ENCODE data around the gene TP53I13. TPM values are rescaled to one million over a fixed set of nuclear protein-coding genes. Genes with fewer than 3 reads are reported as not detected.
A peak's percentile ranks its signal among the peaks of the same experiment; 100 is the strongest.

TP53I13 gene
- total and polyA plus RNA-seq, 2 of the 13 experiments (the other 11 are each of a cell fraction or from before 2014, with no cell fraction given): 16.9 to 25.7 TPM

GRCh38 chr17:29617481-29618271 lies 49.2 kb downstream of the TP53I13 start (continued):
- TF ChIP-seq, protein P1, sequence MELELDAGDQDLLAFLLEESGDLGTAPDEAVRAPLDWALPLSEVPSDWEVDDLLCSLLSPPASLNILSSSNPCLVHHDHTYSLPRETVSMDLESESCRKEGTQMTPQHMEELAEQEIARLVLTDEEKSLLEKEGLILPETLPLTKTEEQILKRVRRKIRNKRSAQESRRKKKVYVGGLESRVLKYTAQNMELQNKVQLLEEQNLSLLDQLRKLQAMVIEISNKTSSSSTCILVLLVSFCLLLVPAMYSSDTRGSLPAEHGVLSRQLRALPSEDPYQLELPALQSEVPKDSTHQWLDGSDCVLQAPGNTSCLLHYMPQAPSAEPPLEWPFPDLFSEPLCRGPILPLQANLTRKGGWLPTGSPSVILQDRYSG (CRISPR knock-in tag; IDR thresholded peaks at IDR 0.05): 0 out of 2 replicates have a peak, but pooled peaks have one; percentile 45
- TF ChIP-seq ELF4 (CRISPR knock-in tag; IDR thresholded peaks at IDR 0.05; ENCODE audit: borderline replicate concordance): no peak
- no peak for TF ChIP-seq ZC3H4 (CRISPR knock-in tag; IDR thresholded peaks at IDR 0.05; ENCODE audit: borderline replicate concordance)
- TF ChIP-seq, protein P2, sequence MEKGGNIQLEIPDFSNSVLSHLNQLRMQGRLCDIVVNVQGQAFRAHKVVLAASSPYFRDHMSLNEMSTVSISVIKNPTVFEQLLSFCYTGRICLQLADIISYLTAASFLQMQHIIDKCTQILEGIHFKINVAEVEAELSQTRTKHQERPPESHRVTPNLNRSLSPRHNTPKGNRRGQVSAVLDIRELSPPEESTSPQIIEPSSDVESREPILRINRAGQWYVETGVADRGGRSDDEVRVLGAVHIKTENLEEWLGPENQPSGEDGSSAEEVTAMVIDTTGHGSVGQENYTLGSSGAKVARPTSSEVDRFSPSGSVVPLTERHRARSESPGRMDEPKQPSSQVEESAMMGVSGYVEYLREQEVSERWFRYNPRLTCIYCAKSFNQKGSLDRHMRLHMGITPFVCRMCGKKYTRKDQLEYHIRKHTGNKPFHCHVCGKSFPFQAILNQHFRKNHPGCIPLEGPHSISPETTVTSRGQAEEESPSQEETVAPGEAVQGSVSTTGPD (CRISPR knock-in tag; IDR thresholded peaks at IDR 0.05): no peak
- TF ChIP-seq KDM5B (CRISPR knock-in tag; IDR thresholded peaks at IDR 0.05; ENCODE audit: borderline replicate concordance): peak; percentile 40; the same call in 1 of the 2 replicates
- no peak for TF ChIP-seq ZNF549 (CRISPR knock-in tag; IDR thresholded peaks at IDR 0.05)
- TF ChIP-seq SNAPC2 (CRISPR knock-in tag; IDR thresholded peaks at IDR 0.05): no peak
- TF ChIP-seq AHR (CRISPR knock-in tag; IDR thresholded peaks at IDR 0.05): no peak
- no peak for TF ChIP-seq ZMAT3 (CRISPR knock-in tag; conservative IDR thresholded peaks at IDR 0.05)
- no peak for TF ChIP-seq ZNF30 (CRISPR knock-in tag; IDR thresholded peaks at IDR 0.05)
- TF ChIP-seq ZKSCAN5 (CRISPR knock-in tag; IDR thresholded peaks at IDR 0.05): no peak
- no peak for TF ChIP-seq ZNF83 (CRISPR knock-in tag; IDR thresholded peaks at IDR 0.05; ENCODE audit: borderline replicate concordance)
- TF ChIP-seq POGZ (CRISPR knock-in tag; IDR thresholded peaks at IDR 0.05): 0 out of 2 replicates have a peak, but pooled peaks have one; percentile 31
- TF ChIP-seq, protein P3, sequence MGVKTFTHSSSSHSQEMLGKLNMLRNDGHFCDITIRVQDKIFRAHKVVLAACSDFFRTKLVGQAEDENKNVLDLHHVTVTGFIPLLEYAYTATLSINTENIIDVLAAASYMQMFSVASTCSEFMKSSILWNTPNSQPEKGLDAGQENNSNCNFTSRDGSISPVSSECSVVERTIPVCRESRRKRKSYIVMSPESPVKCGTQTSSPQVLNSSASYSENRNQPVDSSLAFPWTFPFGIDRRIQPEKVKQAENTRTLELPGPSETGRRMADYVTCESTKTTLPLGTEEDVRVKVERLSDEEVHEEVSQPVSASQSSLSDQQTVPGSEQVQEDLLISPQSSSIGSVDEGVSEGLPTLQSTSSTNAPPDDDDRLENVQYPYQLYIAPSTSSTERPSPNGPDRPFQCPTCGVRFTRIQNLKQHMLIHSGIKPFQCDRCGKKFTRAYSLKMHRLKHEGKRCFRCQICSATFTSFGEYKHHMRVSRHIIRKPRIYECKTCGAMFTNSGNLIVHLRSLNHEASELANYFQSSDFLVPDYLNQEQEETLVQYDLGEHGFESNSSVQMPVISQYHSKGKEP (CRISPR knock-in tag; IDR thresholded peaks at IDR 0.05): no peak
- TF ChIP-seq, protein P4, sequence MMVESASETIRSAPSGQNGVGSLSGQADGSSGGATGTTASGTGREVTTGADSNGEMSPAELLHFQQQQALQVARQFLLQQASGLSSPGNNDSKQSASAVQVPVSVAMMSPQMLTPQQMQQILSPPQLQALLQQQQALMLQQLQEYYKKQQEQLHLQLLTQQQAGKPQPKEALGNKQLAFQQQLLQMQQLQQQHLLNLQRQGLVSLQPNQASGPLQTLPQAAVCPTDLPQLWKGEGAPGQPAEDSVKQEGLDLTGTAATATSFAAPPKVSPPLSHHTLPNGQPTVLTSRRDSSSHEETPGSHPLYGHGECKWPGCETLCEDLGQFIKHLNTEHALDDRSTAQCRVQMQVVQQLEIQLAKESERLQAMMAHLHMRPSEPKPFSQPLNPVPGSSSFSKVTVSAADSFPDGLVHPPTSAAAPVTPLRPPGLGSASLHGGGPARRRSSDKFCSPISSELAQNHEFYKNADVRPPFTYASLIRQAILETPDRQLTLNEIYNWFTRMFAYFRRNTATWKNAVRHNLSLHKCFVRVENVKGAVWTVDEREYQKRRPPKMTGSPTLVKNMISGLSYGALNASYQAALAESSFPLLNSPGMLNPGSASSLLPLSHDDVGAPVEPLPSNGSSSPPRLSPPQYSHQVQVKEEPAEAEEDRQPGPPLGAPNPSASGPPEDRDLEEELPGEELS (CRISPR knock-in tag; IDR thresholded peaks at IDR 0.05): no peak
- TF ChIP-seq DPF2 (CRISPR knock-in tag; IDR thresholded peaks at IDR 0.05; ENCODE audit: borderline replicate concordance, low read depth): no peak
- TF ChIP-seq PAX8 (CRISPR knock-in tag; IDR thresholded peaks at IDR 0.05; ENCODE audit: borderline replicate concordance): no peak
- no peak for TF ChIP-seq HDAC2 (CRISPR knock-in tag; IDR thresholded peaks at IDR 0.05)
- TF ChIP-seq TEAD3 (CRISPR knock-in tag; optimal IDR thresholded peaks at IDR 0.05; ENCODE audit: borderline replicate concordance): no peak
- TF ChIP-seq THYN1 (CRISPR knock-in tag; IDR thresholded peaks at IDR 0.05; ENCODE audit: borderline replicate concordance, low read depth): no peak; the same call in 1 of the 2 replicates
- no peak; the same call in 1 of the 2 replicates for TF ChIP-seq RELA (CRISPR knock-in tag; IDR thresholded peaks at IDR 0.05)
- no peak for TF ChIP-seq ZNF136 (CRISPR knock-in tag; IDR thresholded peaks at IDR 0.05; ENCODE audit: low read depth)
- no peak; the same call in 1 of the 2 replicates for TF ChIP-seq BCL3 (CRISPR knock-in tag; IDR thresholded peaks at IDR 0.05)

All from HepG2 (cell line).